Panc1 (cell line): ENCODE data around the gene WWOX. TPM values are rescaled to one million over a fixed set of nuclear protein-coding genes. Genes with fewer than 3 reads are reported as not detected.

Source experiments
- ATAC-seq: fragments of 200-7000 bp; cut with Tn5 transposase; 2 replicates; pipeline ENCODE4 v1.9.1; 2020; ENCODE audit warnings: mild to moderate bottlenecking, moderate library complexity
- BruUV-seq: library from RNA; stranded (reverse); fragments of 400-500 nt; replicated peaks from 2 replicates; lab custom pipeline; 2021; lab: Mats Ljungman, UMichigan
- CTCF ChIA-PET: fragments of 300-600 bp; sonication (Branson Sonifier 250); formaldehyde crosslinking; loops from one replicate; lab custom pipeline; 2022; ENCODE audit warnings: antibody characterized with exemption; lab: Charles Lee
- POLR2A ChIA-PET: fragments of 300-600 bp; sonication (Branson Sonifier 250); formaldehyde crosslinking; loops from one replicate; lab custom pipeline; 2022; ENCODE audit warnings: antibody characterized with exemption; lab: Charles Lee
- DNase-seq: peaks from one replicate; pipeline ENCODE4 v3.0.0-alpha.2; 2010; ENCODE audit warnings: low read depth, low spot score
- H3K27ac ChIP-seq: 2 replicates; pipeline ENCODE4 v1.5.1; 2011; ENCODE audit warnings: mild to moderate bottlenecking, low read length, inconsistent platforms
- H3K27me3 ChIP-seq: fragments of 200-500 bp; sonication (Bioruptor generic); 2 replicates; pipeline ENCODE4 v1.6.0; 2014; ENCODE audit warnings: low read length, inconsistent platforms; ENCODE audit not compliant: control insufficient read depth, insufficient read depth
- H3K36me3 ChIP-seq: fragments of 200-500 bp; sonication (Bioruptor generic); 2 replicates; pipeline ENCODE4 v1.5.1; 2014; ENCODE audit warnings: inconsistent platforms, mild to moderate bottlenecking, low read length, moderate library complexity; ENCODE audit not compliant: control insufficient read depth, insufficient read depth
- H3K4me1 ChIP-seq: 2 replicates; pipeline ENCODE4 v1.5.1; 2011; ENCODE audit warnings: inconsistent platforms, mild to moderate bottlenecking, low read length, moderate library complexity; ENCODE audit not compliant: control insufficient read depth, insufficient read depth
- H3K4me3 ChIP-seq, 2 experiments: 2 replicates each; pipeline ENCODE4 v1.5.1; 2011 to 2012; ENCODE audit warnings: low read depth in 2 of 2, low read length in 2 of 2, mild to moderate bottlenecking in 2 of 2, inconsistent platforms in 1 of 2, moderate library complexity in 1 of 2
- H3K9me3 ChIP-seq: fragments of 200-500 bp; sonication (Bioruptor generic); 2 replicates; pipeline ENCODE4 v1.5.1; 2014; ENCODE audit warnings: low read depth, mild to moderate bottlenecking, inconsistent platforms, low read length, moderate library complexity; ENCODE audit not compliant: control insufficient read depth, insufficient read depth
- CTCF ChIP-seq: fragments of 450-650 bp; IDR thresholded peaks from 2 replicates; pipeline ENCODE4 v1.5.1; 2017; ENCODE audit warnings: mild to moderate bottlenecking
- POLR2AphosphoS5 ChIP-seq: IDR thresholded peaks from 2 replicates; pipeline ENCODE4 v1.6.1; 2012; ENCODE audit warnings: mild to moderate bottlenecking, low read depth, low read length, moderate library complexity
- REST ChIP-seq, 2 experiments: IDR thresholded peaks; 2 replicates each; pipeline ENCODE4 v1.6.1; 2011 to 2012; ENCODE audit warnings: low read depth in 2 of 2, control low read depth in 1 of 2, low read length in 1 of 2, mild to moderate bottlenecking in 1 of 2, moderate library complexity in 1 of 2; ENCODE audit not compliant: insufficient read depth in 1 of 2
- SIN3A ChIP-seq: IDR thresholded peaks from 2 replicates; pipeline ENCODE4 v1.6.1; 2012; ENCODE audit warnings: low read depth, mild to moderate bottlenecking, low read length, moderate library complexity, borderline replicate concordance; ENCODE audit not compliant: insufficient read depth
- TCF7L2 ChIP-seq: IDR thresholded peaks from 2 replicates; pipeline ENCODE4 v1.6.1; 2011; ENCODE audit warnings: mild to moderate bottlenecking, low read depth, low read length, inconsistent platforms
- in situ Hi-C: cut with HindIII; loops from 2 replicates; pipeline ENCODE4 v1.10.0; 2016; ENCODE audit warnings: low sequenced_read_pairs, low pct_unique_long_range_greater_than_20kb
- intact Hi-C: fragments of 100-400 bp; cut with micrococcal nuclease; formaldehyde crosslinking; loops from one replicate; pipeline ENCODE4 v1.10.0; 2022; ENCODE audit not compliant: unreplicated experiment
- total RNA-seq: library from RNA; stranded (reverse); gene quantifications from one replicate; pipeline ENCODE4 v1.2.1, GENCODE V29; 2021; ENCODE audit not compliant: unreplicated experiment

WWOX gene
- total RNA-seq, 1 experiment from 2014 or later, result 12.5 TPM

GRCh38 chr16:79026117-79026516, 926.7 kb downstream of the WWOX start:
- in situ Hi-C loops (no loop called here), intact Hi-C loops (no loop called here)
- BruUV-seq, result no TSS peak
- Histone ChIP-seq H3K27ac (no peak overlapping the region), H3K36me3 (no peaks in the 10 kb centered on the region), H3K4me3 (no peak overlapping the region), H3K27me3 (no peaks in the 10 kb centered on the region), H3K9me3 (no peaks in the 10 kb centered on the region), H3K4me1 (no peaks in the 10 kb centered on the region)
- ChIA-PET POLR2A (no interaction called here), CTCF (no interaction called here)
- DNase-seq, result no peak
- no peak for ATAC-seq
- TF ChIP-seq CTCF, result no peak
- TF ChIP-seq SIN3A, result no peak
- TF ChIP-seq TCF7L2, result no peak
- TF ChIP-seq POLR2AphosphoS5, result no peak
- TF ChIP-seq REST (IDR thresholded peaks at IDR 0.05; ENCODE audit: insufficient read depth in 1 of 2, low read depth in 2 of 2, low read length in 1 of 2), result no peak

GRCh38 chr16:79036541-79036940, 937.1 kb downstream of the WWOX start:
- no peaks in the 10 kb centered on the region for H3K36me3 ChIP-seq
- DNase-seq, result no peak
- intact Hi-C loops, result no loop called here

More at GRCh38 chr16:79036541-79036940, 937.1 kb downstream of the WWOX start:
- no TSS peak for BruUV-seq
- no peaks in the 10 kb centered on the region for H3K9me3 ChIP-seq
- H3K27ac ChIP-seq, result no peak overlapping the region
- in situ Hi-C loops, result no loop called here
- H3K4me1 ChIP-seq, result no peaks in the 10 kb centered on the region
- no peaks in the 10 kb centered on the region for H3K27me3 ChIP-seq
- no peak for ATAC-seq
- no peak overlapping the region for H3K4me3 ChIP-seq
- ChIA-PET CTCF (no interaction called here), POLR2A (no interaction called here)
- TF ChIP-seq REST (IDR thresholded peaks at IDR 0.05; ENCODE audit: insufficient read depth in 1 of 2, low read depth in 2 of 2, low read length in 1 of 2), result no peak
- no peak for TF ChIP-seq POLR2AphosphoS5
- TF ChIP-seq TCF7L2, result no peak
- TF ChIP-seq SIN3A, result no peak
